Measurements from ENCODE around the gene THAP4. TPM values are rescaled to one million over a fixed set of nuclear protein-coding genes. Genes with fewer than 3 reads are reported as not detected.

Gene THAP4, protein sequence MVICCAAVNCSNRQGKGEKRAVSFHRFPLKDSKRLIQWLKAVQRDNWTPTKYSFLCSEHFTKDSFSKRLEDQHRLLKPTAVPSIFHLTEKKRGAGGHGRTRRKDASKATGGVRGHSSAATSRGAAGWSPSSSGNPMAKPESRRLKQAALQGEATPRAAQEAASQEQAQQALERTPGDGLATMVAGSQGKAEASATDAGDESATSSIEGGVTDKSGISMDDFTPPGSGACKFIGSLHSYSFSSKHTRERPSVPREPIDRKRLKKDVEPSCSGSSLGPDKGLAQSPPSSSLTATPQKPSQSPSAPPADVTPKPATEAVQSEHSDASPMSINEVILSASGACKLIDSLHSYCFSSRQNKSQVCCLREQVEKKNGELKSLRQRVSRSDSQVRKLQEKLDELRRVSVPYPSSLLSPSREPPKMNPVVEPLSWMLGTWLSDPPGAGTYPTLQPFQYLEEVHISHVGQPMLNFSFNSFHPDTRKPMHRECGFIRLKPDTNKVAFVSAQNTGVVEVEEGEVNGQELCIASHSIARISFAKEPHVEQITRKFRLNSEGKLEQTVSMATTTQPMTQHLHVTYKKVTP
- 45.7 to 51.5 TPM (median 50.1 TPM) in 3 replicates for total RNA-seq

- Mint-ChIP-seq H3K27ac (peak within 1 kb of the TSS; percentile 96), H3K4me3 (peak within 1 kb of the TSS; percentile 91), H3K27me3 (ENCODE audit: low read depth) (no peaks in the 10 kb centered on the region), H3K4me1 (peaks cover 23% of the 10 kb centered on the region), H3K36me3 (peaks cover 19% of the 10 kb centered on the region), H3K9me3 (no peaks in the 10 kb centered on the region)
- DNase-seq (ENCODE audit: low spot score in 2 of 2, unreplicated experiment in 2 of 2): peak; percentile 69 to 79
- no peak for TF ChIP-seq CTCF (IDR thresholded peaks at IDR 0.05; ENCODE audit: unreplicated experiment)
Observed at GRCh38 chr2:241637018-241637794, at the start of gene THAP4, which contains the start of gene ATG4B. TSS of gene THAP4 (minus strand) at chr2:241637158. CDS start at chr2:241637017, 141 bp downstream. TSS of gene ATG4B (plus strand) at chr2:241637693. CDS start at chr2:241637715, 22 bp downstream.

DNA sequence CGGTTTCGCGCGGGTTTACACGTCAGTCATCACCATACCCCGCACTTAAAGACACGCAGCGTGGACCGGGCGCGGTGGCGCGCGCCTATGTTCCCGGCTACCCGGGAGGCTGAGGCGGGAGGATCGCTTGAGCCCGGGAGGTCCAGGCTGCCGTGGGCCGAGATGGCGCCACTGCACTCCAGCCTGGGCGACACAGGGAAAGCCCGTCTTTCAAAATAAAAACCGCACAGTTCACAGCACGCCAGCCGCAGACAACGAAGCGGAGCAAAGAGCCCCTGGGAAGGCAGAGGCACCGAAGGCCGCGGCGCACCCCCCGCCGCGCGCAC lies 49.3 kb upstream of the THAP4 start:
- H3K27ac Mint-ChIP-seq: peak overlapping the region; percentile 84
- H3K27me3 Mint-ChIP-seq (ENCODE audit: low read depth): no peaks in the 10 kb centered on the region
- H3K4me3 Mint-ChIP-seq: peak overlapping the region; percentile 81
- H3K4me1 Mint-ChIP-seq: peaks cover 18% of the 10 kb centered on the region
- H3K9me3 Mint-ChIP-seq: no peaks in the 10 kb centered on the region
- TF ChIP-seq CTCF (IDR thresholded peaks at IDR 0.05; ENCODE audit: unreplicated experiment): no peak
- H3K36me3 Mint-ChIP-seq: peaks cover 14% of the 10 kb centered on the region
- no peak for DNase-seq (ENCODE audit: low spot score in 2 of 2, unreplicated experiment in 2 of 2)

DNA sequence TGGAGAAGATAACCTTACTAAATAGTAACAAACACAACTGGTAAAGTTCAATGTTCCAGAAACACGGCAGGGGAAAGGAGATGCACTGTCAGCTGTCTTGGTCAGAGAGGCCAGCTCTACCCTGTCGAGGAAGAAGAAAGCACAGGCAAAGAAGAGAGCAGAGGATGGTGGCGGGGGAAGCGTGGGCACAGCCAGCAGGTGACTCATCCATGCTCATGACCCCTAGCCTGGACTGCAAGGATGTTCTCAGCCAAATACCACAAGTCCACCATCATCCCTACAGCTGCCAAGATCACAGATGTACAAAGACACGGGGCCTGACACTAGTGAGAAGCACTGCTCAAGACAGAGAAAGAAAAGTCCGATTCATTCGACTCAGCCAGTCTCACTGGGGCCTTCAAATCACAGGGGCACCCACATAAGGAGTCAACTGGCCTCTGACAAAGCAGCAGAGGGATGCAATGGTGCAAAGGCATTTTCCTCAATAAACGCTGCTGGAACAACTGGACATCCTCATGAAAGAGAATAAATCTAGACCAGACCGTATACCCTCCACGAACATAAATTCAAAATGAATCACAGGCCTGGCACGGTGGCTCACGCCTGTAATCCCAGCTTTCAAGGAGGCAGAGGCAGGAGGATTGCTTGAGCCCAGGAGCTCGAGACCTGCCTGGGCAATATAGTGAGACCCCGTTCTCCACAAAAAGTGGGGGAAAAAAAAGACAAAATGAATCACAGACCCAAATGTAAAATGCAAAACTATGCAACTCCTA lies 44.1 kb upstream of the THAP4 start:
- H3K27me3 Mint-ChIP-seq (ENCODE audit: low read depth): no peaks in the 10 kb centered on the region
- no peaks in the 10 kb centered on the region for H3K9me3 Mint-ChIP-seq
- H3K36me3 Mint-ChIP-seq: peaks cover 21% of the 10 kb centered on the region
- DNase-seq (ENCODE audit: low spot score in 2 of 2, unreplicated experiment in 2 of 2): no peak
- no peak overlapping the region for H3K27ac Mint-ChIP-seq
- H3K4me3 Mint-ChIP-seq: no peak overlapping the region
- no peak for TF ChIP-seq CTCF (IDR thresholded peaks at IDR 0.05; ENCODE audit: unreplicated experiment)
- peaks cover 7% of the 10 kb centered on the region for H3K4me1 Mint-ChIP-seq

- Mint-ChIP-seq H3K4me3 (no peak overlapping the region), H3K27ac (no peak overlapping the region), H3K27me3 (ENCODE audit: low read depth) (no peaks in the 10 kb centered on the region), H3K4me1 (no peaks in the 10 kb centered on the region), H3K36me3 (peaks cover 21% of the 10 kb centered on the region), H3K9me3 (no peaks in the 10 kb centered on the region)
- TF ChIP-seq CTCF (IDR thresholded peaks at IDR 0.05; ENCODE audit: unreplicated experiment): no peak
- DNase-seq (ENCODE audit: low spot score in 2 of 2, unreplicated experiment in 2 of 2): no peak
Observed at GRCh38 chr2:241680044-241680443, 43.1 kb upstream of the THAP4 start.
